Spleen (tissue), 7 donors: ENCODE measurements around the gene RILP.

Experiments
- CTCF ChIP-seq, 11 experiments: fragments of 200-600 bp in 7 of 11; fragments of 450-650 bp in 4 of 11; sonication (generic) in 4 of 11; IDR thresholded peaks in 8 of 11; conservative IDR thresholded peaks in 3 of 11; 1 replicate in 7 of 11; 2 replicates in 4 of 11; pipeline versions ENCODE4 v1.4.0 to v1.8.0; 2016 to 2021; ENCODE audit warnings: antibody characterized with exemption in 11 of 11, inconsistent platforms in 4 of 11, mild to moderate bottlenecking in 1 of 11
- POLR2A ChIP-seq, 3 donors: fragments of 450-650 bp; IDR thresholded peaks; one replicate each; pipeline ENCODE4 v1.5.1; 2017; ENCODE audit warnings: antibody characterized with exemption in 3 of 3, mild to moderate bottlenecking in 1 of 3
- POLR2AphosphoS5 ChIP-seq, 3 donors: sonication (generic); formaldehyde crosslinking; IDR thresholded peaks; one replicate each; pipeline ENCODE4 v1.5.1; 2017; ENCODE audit warnings: antibody characterized with exemption in 3 of 3
- donor health status: DM: no; HTN: no; CAD: no; lungs with moderate emphysema.
- donor health status: DM: no; HTN: no; CAD: no.
- donor health status: DM: no; HTN: no; CAD: no.

- TF ChIP-seq CTCF (IDR thresholded peaks at IDR 0.05 in 8 of 11, conservative IDR thresholded peaks at IDR 0.05 in 3 of 11): no peak
- TF ChIP-seq POLR2A (IDR thresholded peaks at IDR 0.05): no peak
- TF ChIP-seq POLR2AphosphoS5 (IDR thresholded peaks at IDR 0.05): peak in 1 of 3 donors; percentile 14
Observed at GRCh38 chr17:1616101-1616500, 33.6 kb downstream of the RILP start.
